ENCODE data around the gene NCOR2.

The NCOR2 gene

GRCh38 chr12:124531281-124531745, 36.1 kb downstream of the NCOR2 start:
- Mint-ChIP-seq H3K4me3 (no peak overlapping the region), H3K36me3 (ENCODE audit: low read depth) (peaks cover 96% of the 10 kb centered on the region), H3K4me1 (ENCODE audit: low read depth) (peaks cover 76% of the 10 kb centered on the region), H3K27me3 (no peaks in the 10 kb centered on the region), H3K27ac (no peak overlapping the region), H3K9me3 (no peaks in the 10 kb centered on the region)
- intact Hi-C loops (cut with micrococcal nuclease): no loop called here

- H3K27me3 Mint-ChIP-seq: no peaks in the 10 kb centered on the region
- peaks cover 96% of the 10 kb centered on the region for H3K36me3 Mint-ChIP-seq (ENCODE audit: low read depth)
- peak overlapping the region; percentile 50 for H3K27ac Mint-ChIP-seq
- no peaks in the 10 kb centered on the region for H3K9me3 Mint-ChIP-seq
- intact Hi-C loops (cut with micrococcal nuclease): no loop called here
- H3K4me3 Mint-ChIP-seq: no peak overlapping the region
- peaks cover 75% of the 10 kb centered on the region for H3K4me1 Mint-ChIP-seq (ENCODE audit: low read depth)
These were observed 36.7 kb downstream of the NCOR2 start for GRCh38 chr12:124530637-124531263.

GRCh38 chr12:124529565-124530276, 37.7 kb downstream of the NCOR2 start:
- H3K27me3 Mint-ChIP-seq: no peaks in the 10 kb centered on the region

GRCh38 chr12:124527861-124528561, 39.4 kb downstream of the NCOR2 start:
- Mint-ChIP-seq H3K4me1 (ENCODE audit: low read depth) (peaks cover 71% of the 10 kb centered on the region), H3K4me3 (no peak overlapping the region), H3K36me3 (ENCODE audit: low read depth) (peaks cover 94% of the 10 kb centered on the region), H3K9me3 (no peaks in the 10 kb centered on the region), H3K27me3 (no peaks in the 10 kb centered on the region), H3K27ac (peak overlapping the region; percentile 44)
- intact Hi-C loops (cut with micrococcal nuclease): no loop called here

More at GRCh38 chr12:124529565-124530276, 37.7 kb downstream of the NCOR2 start:
- H3K4me1 Mint-ChIP-seq (ENCODE audit: low read depth): peaks cover 74% of the 10 kb centered on the region
- peaks cover 95% of the 10 kb centered on the region for H3K36me3 Mint-ChIP-seq (ENCODE audit: low read depth)
- H3K9me3 Mint-ChIP-seq: no peaks in the 10 kb centered on the region
- no peak overlapping the region for H3K27ac Mint-ChIP-seq
- no peak overlapping the region for H3K4me3 Mint-ChIP-seq
- intact Hi-C loops (cut with micrococcal nuclease): no loop called here

GRCh38 chr12:124525927-124526692, 41.3 kb downstream of the NCOR2 start:
- intact Hi-C loops (cut with micrococcal nuclease): no loop called here
- Mint-ChIP-seq H3K4me1 (ENCODE audit: low read depth) (peaks cover 72% of the 10 kb centered on the region), H3K27ac (no peak overlapping the region), H3K36me3 (ENCODE audit: low read depth) (peaks cover 94% of the 10 kb centered on the region), H3K4me3 (no peak overlapping the region), H3K9me3 (no peaks in the 10 kb centered on the region), H3K27me3 (no peaks in the 10 kb centered on the region)

- Mint-ChIP-seq H3K4me1 (ENCODE audit: low read depth) (peaks cover 72% of the 10 kb centered on the region), H3K36me3 (ENCODE audit: low read depth) (peaks cover 94% of the 10 kb centered on the region), H3K27me3 (no peaks in the 10 kb centered on the region), H3K9me3 (no peaks in the 10 kb centered on the region), H3K4me3 (no peak overlapping the region), H3K27ac (no peak overlapping the region)
- intact Hi-C loops (cut with micrococcal nuclease): no loop called here
These were observed 42.0 kb downstream of the NCOR2 start for GRCh38 chr12:124525455-124525854.

- H3K27me3 Mint-ChIP-seq: no peaks in the 10 kb centered on the region
- no peak overlapping the region for H3K27ac Mint-ChIP-seq
These were observed 43.0 kb downstream of the NCOR2 start for GRCh38 chr12:124524231-124524925.

GRCh38 chr12:124523071-124523470, 44.3 kb downstream of the NCOR2 start:
- peaks cover 95% of the 10 kb centered on the region for H3K36me3 Mint-ChIP-seq (ENCODE audit: low read depth)
- H3K27ac Mint-ChIP-seq: no peak overlapping the region
- peaks cover under 1% of the 10 kb centered on the region for H3K27me3 Mint-ChIP-seq
- H3K9me3 Mint-ChIP-seq: no peaks in the 10 kb centered on the region
- H3K4me1 Mint-ChIP-seq (ENCODE audit: low read depth): peaks cover 87% of the 10 kb centered on the region
- H3K4me3 Mint-ChIP-seq: no peak overlapping the region
- intact Hi-C loops (cut with micrococcal nuclease): no loop called here

More at GRCh38 chr12:124524231-124524925, 43.0 kb downstream of the NCOR2 start:
- Mint-ChIP-seq H3K36me3 (ENCODE audit: low read depth) (peaks cover 94% of the 10 kb centered on the region), H3K4me3 (no peak overlapping the region), H3K9me3 (no peaks in the 10 kb centered on the region), H3K4me1 (ENCODE audit: low read depth) (peaks cover 81% of the 10 kb centered on the region)
- intact Hi-C loops (cut with micrococcal nuclease): no loop called here

GRCh38 chr12:124520907-124521306, 46.5 kb downstream of the NCOR2 start:
- peaks cover 88% of the 10 kb centered on the region for H3K36me3 Mint-ChIP-seq (ENCODE audit: low read depth)
- peaks cover 3% of the 10 kb centered on the region for H3K27me3 Mint-ChIP-seq
- peak overlapping the region; percentile 84 for H3K27ac Mint-ChIP-seq
- no peaks in the 10 kb centered on the region for H3K9me3 Mint-ChIP-seq
- peaks cover 84% of the 10 kb centered on the region for H3K4me1 Mint-ChIP-seq (ENCODE audit: low read depth)
- H3K4me3 Mint-ChIP-seq: no peak overlapping the region
- intact Hi-C loops (cut with micrococcal nuclease): no loop called here

GRCh38 chr12:124520265-124520701, 47.1 kb downstream of the NCOR2 start:
- peaks cover 89% of the 10 kb centered on the region for H3K36me3 Mint-ChIP-seq (ENCODE audit: low read depth)
- peaks cover 80% of the 10 kb centered on the region for H3K4me1 Mint-ChIP-seq (ENCODE audit: low read depth)
- H3K9me3 Mint-ChIP-seq: no peaks in the 10 kb centered on the region
- peak overlapping the region; percentile 84 for H3K27ac Mint-ChIP-seq
- intact Hi-C loops (cut with micrococcal nuclease): no loop called here
- H3K4me3 Mint-ChIP-seq: no peak overlapping the region
- H3K27me3 Mint-ChIP-seq: peaks cover 3% of the 10 kb centered on the region

GRCh38 chr12:124519746-124520145, 47.7 kb downstream of the NCOR2 start:
- peaks cover 75% of the 10 kb centered on the region for H3K4me1 Mint-ChIP-seq (ENCODE audit: low read depth)

GRCh38 chr12:124518051-124518932, 49.1 kb downstream of the NCOR2 start:
- intact Hi-C loops (cut with micrococcal nuclease): no loop called here
- H3K27ac Mint-ChIP-seq: peak overlapping the region; percentile 84

More at GRCh38 chr12:124519746-124520145, 47.7 kb downstream of the NCOR2 start:
- intact Hi-C loops (cut with micrococcal nuclease): no loop called here
- Mint-ChIP-seq H3K27ac (peak overlapping the region; percentile 84), H3K27me3 (peaks cover 3% of the 10 kb centered on the region), H3K36me3 (ENCODE audit: low read depth) (peaks cover 89% of the 10 kb centered on the region), H3K4me3 (no peak overlapping the region), H3K9me3 (no peaks in the 10 kb centered on the region)

More at GRCh38 chr12:124518051-124518932, 49.1 kb downstream of the NCOR2 start:
- H3K36me3 Mint-ChIP-seq (ENCODE audit: low read depth): peaks cover 90% of the 10 kb centered on the region
- H3K27me3 Mint-ChIP-seq: peaks cover 3% of the 10 kb centered on the region
- H3K4me3 Mint-ChIP-seq: peak overlapping the region; percentile 52
- H3K9me3 Mint-ChIP-seq: no peaks in the 10 kb centered on the region
- H3K4me1 Mint-ChIP-seq (ENCODE audit: low read depth): peaks cover 77% of the 10 kb centered on the region
